Limb (tissue), 2 donors: Measurements from ENCODE around the gene ATN1.

Source experiments
- DNase-seq, 2 donors: peaks; one replicate each; pipeline ENCODE4 v3.0.0-alpha.2; 2016; ENCODE audit errors: extremely low spot score in 2 of 2

Gene ATN1

GRCh38 chr12:6957741-6958608 is 30.2 kb downstream of the ATN1 start:
- no peak for DNase-seq

DNA sequence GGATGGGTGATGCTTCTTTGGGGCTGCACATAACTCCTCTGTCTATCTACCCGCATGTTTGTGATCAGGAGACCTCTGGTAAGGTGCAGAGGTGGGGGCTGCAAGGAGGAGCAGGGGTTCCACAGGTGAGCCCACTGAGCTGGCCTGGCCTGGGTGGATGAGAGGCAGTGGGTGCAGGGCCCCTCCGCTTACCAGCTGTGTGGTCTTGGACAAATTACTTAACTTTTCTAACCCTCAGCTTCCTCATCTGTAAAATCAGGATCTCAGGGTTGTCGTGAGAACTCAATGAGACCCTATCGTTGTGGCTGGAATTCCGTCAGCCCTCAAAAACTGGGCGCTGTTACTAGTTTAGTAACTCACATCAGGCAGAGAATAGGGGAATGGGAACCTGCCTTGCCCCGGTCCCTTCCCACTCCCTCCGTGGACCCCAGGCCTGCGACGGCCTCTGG is 30.9 kb downstream of the ATN1 start:
- no peak for DNase-seq

- DNase-seq = no peak
Measured at GRCh38 chr12:6959058-6959804, 31.5 kb downstream of the ATN1 start.

- peak in 1 of 2 donors; percentile 16 for DNase-seq
Measured at GRCh38 chr12:6959805-6960592, 32.2 kb downstream of the ATN1 start.

- DNase-seq = peak in 1 of 2 donors; percentile 22
Measured at GRCh38 chr12:6960593-6961277, 33.0 kb downstream of the ATN1 start.

DNA sequence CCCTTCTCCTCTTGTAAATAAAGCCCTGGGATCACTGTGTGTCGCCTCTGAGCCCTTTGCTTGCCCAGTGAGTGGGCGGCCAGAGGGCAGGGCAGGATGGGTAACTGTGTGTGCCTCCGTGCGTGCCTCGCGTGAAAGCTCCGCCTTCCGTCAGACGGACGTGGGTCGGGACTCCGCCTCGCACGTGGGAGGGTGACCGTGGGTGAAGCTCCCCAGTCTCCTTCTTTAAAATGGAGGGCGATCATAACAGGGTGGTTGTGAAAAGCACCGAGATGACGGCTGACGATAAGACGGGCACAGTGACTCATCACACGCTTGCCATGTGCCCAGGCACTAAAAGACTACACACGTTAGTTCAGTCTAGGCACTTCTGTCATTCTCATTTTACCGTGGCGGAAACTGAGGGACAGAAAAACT is 33.5 kb downstream of the ATN1 start:
- peak in 1 of 2 donors; percentile 24 for DNase-seq

DNA sequence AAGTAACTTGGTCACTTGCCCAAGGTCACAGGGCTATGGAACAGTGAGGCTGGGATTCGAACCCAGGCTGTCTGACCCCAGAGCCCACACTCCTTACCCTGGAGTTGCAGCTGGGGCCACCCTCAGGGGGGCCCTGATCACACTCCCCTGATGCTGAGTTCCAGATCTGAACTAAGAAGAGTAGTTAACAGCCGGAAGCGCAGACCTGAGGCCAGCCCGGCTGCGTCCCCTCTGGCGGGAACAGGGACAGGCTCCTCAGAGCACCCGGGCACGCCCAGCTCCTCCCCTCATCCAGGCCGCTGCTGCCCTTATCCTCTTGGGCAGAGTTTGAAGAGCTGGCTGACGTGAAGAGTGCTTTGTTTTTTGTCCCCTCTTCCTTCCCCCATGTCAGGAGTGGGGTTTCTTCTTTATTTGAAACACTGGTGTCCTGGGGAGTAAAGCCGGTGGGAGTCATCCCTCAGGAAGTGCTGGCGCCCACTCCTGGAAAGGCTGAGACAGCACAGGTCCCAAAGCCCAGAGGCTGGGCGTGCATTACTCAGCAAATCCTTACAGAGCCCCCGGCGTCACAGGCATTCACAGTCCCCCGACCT is 34.0 kb downstream of the ATN1 start:
- peak in 1 of 2 donors; percentile 65 for DNase-seq

- peak in 1 of 2 donors; percentile 45 for DNase-seq
Measured at GRCh38 chr12:6962285-6963015, 34.7 kb downstream of the ATN1 start.

DNA sequence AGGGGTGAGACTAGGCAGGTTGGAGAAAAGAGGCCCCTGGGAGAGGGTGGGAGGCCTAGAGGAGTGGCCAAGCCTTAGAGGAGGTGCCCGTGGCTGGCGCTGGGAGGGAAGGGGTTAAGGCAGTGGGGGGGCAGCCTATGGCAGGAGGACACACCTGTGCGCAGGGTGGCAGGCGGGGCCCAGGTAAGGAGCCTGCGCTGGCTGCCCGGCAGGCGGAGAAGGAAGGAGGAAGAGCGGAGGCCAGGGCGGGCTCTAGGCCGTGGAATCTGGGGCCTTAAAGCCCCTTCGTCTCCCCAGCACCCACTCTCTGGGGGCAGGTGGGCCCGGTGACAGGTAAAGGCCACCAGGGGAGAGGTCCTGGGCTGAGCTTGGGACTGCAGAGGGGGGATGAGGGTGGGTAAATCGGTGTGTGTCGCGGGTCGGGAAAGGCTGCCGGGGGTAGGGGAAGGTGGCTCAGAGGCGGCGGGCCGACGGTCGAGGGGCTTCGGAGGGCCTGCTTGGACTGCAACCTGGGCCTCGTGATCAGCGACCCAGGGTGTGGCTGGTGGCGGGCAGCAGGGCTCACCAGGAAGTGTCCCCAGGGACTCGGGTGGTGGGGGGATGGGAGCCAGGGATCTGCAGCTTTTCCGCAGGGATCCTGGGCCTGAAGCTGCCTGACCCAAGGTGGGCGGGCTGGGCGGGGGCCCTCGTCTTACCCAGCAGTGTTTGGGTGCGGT is 35.4 kb downstream of the ATN1 start:
- DNase-seq = peak in 1 of 2 donors; percentile 62

DNA sequence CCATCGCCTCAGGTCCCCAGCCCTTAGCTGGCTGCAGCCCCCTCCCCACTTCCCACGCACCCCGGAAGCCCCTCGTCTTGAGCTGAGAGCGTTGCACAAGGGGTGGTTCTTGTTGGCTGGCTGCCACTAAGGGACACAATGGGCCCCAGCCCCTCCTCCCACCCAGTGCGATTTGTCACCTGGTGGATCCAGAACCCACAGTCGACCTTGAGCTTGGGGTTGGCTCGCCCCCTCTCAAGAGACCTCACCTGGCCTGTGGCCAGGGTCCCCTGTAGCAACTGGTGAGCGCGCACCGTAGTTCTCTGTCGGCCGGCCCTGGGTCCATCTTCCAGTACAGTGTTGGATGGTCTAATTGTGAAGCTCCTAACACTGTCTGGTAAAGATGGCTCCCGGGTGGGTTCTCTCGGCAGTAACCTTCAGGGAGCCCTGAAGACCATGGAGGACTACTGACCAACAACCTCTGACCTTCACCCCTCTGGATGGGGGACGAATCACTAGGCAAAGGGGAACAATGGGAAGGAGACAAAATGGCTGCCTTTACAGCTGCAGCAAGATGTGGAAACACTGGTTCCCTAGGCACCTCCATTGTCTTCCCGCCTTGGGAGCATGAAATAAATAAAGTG is 36.1 kb downstream of the ATN1 start:
- DNase-seq = peak in 1 of 2 donors; percentile 45

GRCh38 chr12:6964605-6965025 is 36.9 kb downstream of the ATN1 start:
- peak in 1 of 2 donors; percentile 37 for DNase-seq

GRCh38 chr12:6965026-6965661 is 37.4 kb downstream of the ATN1 start:
- DNase-seq = peak; percentile 83 to 89

DNA sequence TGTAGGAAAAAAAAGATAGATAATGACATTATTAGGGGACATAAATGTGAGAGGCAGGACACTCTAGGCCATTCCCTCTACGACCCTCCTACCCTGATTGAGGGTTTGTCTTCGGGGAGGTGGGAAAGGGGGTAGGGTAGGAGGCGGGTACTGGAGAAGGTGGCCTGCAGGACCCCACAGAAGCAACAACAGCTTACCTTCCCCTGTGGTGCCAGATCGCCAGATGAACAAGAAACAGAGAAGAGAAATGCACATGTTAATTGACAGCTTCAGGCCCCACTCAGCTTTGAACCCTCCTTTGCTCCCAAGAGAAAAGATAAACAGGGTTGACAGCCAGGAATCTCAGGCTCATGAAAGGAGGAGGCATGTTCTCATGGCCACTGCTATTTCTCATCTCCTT is 38.0 kb downstream of the ATN1 start:
- DNase-seq = peak in 1 of 2 donors; percentile 20

DNA sequence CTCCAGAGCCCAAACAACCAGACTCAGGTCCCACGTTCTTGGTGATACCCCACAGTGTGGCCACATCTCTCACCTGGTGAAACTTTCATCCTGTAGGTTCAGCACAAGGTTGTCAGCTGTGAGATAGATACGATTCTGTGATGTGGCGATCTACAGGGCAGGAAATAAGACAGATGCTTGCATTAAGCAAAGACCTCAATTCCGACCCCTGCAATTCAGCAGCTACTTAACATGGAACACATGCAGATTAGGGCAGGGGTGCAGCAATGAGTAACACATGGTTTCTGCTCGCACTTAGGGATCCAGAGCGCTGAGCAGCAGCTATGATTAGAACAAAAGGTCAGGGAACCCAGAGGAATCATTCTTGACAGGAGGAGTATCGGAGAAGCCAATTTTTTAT is 38.6 kb downstream of the ATN1 start:
- DNase-seq = peak in 1 of 2 donors; percentile 15

DNA sequence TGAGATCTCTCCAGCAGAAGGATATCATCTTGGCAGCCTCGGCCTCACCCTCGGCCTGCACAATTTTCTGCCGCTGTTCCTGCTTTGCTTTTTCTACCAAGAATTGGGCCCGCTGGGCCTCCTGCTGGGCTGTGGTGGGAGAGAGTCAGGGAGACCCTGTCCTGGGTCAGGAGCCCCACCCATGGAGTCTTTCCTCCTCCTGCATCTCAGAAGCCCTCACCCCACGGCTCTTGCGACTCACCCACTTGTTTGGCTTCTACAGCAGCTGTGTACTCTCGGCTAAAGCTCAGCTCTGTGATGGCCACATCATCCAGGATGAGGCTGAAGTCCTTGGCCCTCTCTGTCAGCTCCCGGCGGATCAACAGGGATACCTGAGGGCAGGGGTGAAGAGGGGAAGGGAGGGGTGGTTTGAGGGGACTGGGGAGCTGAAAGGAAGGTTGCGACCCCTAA is 39.9 kb downstream of the ATN1 start:
- no peak for DNase-seq

DNA sequence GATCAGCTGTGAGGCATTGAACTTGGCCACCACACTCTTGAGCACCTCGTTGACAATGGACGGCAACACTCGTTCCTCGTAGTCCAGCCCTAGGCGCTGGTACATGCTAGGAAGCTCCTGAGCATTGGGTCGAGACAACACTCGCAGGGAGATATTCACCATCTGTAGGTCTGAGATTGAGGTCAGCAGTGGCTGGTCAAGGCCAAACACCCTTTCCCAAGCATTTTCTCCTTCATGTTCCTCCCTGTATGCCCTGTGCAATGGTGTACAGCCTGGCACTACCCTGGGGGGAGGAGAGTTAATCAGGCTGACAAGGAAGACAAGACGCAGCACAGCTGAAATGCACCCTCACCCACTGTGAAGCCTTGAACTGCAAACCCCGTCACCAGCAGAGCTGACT is 40.7 kb downstream of the ATN1 start:
- no peak for DNase-seq

DNA sequence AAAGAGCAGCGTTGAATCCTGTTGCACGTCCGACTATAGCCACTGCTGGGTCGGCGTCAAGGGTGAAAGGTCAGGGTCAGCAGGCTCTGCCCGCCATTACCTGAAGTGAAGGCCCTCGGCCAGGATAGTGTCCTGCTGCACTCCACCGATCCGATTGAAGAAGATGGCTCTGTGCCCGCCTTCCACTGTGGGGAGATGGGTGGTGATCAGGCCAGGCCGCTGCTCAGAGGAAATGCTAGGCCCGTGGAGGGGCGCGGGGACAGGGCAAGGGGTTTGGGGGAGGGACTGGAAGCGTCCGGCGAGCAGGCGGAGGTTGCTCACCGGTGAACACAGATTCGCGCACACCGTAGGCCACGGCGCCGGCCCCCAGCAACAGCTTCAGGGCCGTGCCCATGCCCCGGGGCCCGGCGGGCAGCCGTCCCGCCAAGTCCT is 42.4 kb downstream of the ATN1 start:
- DNase-seq = no peak

DNA sequence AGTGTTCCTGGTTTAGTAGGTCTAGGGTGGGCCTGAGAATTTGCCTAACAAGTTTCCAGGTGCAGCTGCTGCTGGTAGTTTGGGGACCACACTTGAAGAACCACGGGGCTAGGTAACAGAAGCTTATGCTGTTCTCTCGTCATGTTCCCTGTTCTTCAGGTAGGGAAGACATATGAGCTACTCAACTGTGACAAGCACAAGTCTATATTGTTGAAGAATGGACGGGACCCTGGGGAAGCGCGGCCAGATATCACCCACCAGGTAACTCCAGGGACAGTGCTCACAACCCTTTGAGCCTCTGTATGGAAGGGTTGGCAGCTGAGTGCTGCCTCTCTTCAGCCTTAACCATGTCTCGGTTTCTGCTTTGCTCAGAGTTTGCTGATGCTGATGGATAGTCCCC is 46.4 kb downstream of the ATN1 start:
- DNase-seq = no peak
